ENCODE data around the gene THOC6. TPM values are rescaled to one million over a fixed set of nuclear protein-coding genes. Genes with fewer than 3 reads are reported as not detected.

The THOC6 gene
- total and polyA plus RNA-seq, 4 donors, result 10.8 to 14.8 (median 11.7) TPM

GRCh38 chr16:3030222-3031212 is 6.7 kb downstream of the THOC6 start:
- no peak for DNase-seq (ENCODE audit: low spot score)
- H3K36me3 ChIP-seq (ENCODE audit: control insufficient read depth in 4 of 4, insufficient read depth in 3 of 4, low read depth in 1 of 4, low read length in 3 of 4), result peaks cover 0 to 14% (median 3%) of the 10 kb centered on the region in 4 donors
- peaks cover 0 to 5% (median 2%) of the 10 kb centered on the region in 4 donors for H3K27me3 ChIP-seq (ENCODE audit: control insufficient read depth in 4 of 4, insufficient read depth in 4 of 4, low read length in 3 of 4)

More at GRCh38 chr16:3030222-3031212, 6.7 kb downstream of the THOC6 start:
- H3K9me3 ChIP-seq (ENCODE audit: control insufficient read depth in 4 of 4, low read length in 3 of 4), result no peaks in the 10 kb centered on the region
- no peak for TF ChIP-seq TAF1 (conservative IDR thresholded peaks at IDR 0.05)
- no peak for TF ChIP-seq HNF4A (conservative IDR thresholded peaks at IDR 0.05)
- no peak for TF ChIP-seq NR2F2 (IDR thresholded peaks at IDR 0.05)
- TF ChIP-seq RXRA (IDR thresholded peaks at IDR 0.05), result no peak
- TF ChIP-seq MAX (IDR thresholded peaks at IDR 0.05), result no peak
- no peak for TF ChIP-seq HNF4G (IDR thresholded peaks at IDR 0.05)
- TF ChIP-seq, protein P1, sequence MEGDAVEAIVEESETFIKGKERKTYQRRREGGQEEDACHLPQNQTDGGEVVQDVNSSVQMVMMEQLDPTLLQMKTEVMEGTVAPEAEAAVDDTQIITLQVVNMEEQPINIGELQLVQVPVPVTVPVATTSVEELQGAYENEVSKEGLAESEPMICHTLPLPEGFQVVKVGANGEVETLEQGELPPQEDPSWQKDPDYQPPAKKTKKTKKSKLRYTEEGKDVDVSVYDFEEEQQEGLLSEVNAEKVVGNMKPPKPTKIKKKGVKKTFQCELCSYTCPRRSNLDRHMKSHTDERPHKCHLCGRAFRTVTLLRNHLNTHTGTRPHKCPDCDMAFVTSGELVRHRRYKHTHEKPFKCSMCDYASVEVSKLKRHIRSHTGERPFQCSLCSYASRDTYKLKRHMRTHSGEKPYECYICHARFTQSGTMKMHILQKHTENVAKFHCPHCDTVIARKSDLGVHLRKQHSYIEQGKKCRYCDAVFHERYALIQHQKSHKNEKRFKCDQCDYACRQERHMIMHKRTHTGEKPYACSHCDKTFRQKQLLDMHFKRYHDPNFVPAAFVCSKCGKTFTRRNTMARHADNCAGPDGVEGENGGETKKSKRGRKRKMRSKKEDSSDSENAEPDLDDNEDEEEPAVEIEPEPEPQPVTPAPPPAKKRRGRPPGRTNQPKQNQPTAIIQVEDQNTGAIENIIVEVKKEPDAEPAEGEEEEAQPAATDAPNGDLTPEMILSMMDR (IDR thresholded peaks at IDR 0.05; ENCODE audit: low read depth, low read length, missing input control), result no peak
- TF ChIP-seq FOXA1 (IDR thresholded peaks at IDR 0.05), result no peak
- TF ChIP-seq, protein P2, sequence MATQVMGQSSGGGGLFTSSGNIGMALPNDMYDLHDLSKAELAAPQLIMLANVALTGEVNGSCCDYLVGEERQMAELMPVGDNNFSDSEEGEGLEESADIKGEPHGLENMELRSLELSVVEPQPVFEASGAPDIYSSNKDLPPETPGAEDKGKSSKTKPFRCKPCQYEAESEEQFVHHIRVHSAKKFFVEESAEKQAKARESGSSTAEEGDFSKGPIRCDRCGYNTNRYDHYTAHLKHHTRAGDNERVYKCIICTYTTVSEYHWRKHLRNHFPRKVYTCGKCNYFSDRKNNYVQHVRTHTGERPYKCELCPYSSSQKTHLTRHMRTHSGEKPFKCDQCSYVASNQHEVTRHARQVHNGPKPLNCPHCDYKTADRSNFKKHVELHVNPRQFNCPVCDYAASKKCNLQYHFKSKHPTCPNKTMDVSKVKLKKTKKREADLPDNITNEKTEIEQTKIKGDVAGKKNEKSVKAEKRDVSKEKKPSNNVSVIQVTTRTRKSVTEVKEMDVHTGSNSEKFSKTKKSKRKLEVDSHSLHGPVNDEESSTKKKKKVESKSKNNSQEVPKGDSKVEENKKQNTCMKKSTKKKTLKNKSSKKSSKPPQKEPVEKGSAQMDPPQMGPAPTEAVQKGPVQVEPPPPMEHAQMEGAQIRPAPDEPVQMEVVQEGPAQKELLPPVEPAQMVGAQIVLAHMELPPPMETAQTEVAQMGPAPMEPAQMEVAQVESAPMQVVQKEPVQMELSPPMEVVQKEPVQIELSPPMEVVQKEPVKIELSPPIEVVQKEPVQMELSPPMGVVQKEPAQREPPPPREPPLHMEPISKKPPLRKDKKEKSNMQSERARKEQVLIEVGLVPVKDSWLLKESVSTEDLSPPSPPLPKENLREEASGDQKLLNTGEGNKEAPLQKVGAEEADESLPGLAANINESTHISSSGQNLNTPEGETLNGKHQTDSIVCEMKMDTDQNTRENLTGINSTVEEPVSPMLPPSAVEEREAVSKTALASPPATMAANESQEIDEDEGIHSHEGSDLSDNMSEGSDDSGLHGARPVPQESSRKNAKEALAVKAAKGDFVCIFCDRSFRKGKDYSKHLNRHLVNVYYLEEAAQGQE (IDR thresholded peaks at IDR 0.05), result no peak
- no peak for TF ChIP-seq JUND (IDR thresholded peaks at IDR 0.05)
- no peak for TF ChIP-seq SP1 (IDR thresholded peaks at IDR 0.05)
- TF ChIP-seq ATF3 (IDR thresholded peaks at IDR 0.05), result no peak
- no peak for TF ChIP-seq EGR1 (IDR thresholded peaks at IDR 0.05; ENCODE audit: low read depth in 2 of 2)
- TF ChIP-seq ZBTB33 (IDR thresholded peaks at IDR 0.05), result no peak
- TF ChIP-seq GABPA (IDR thresholded peaks at IDR 0.05 in 1 of 2, conservative IDR thresholded peaks at IDR 0.05 in 1 of 2), result no peak
- no peak overlapping the region for H3K9ac ChIP-seq (ENCODE audit: low read depth in 1 of 2, low read length in 2 of 2)
- no peak overlapping the region for H3K4me3 ChIP-seq (ENCODE audit: low read depth in 1 of 3, low read length in 3 of 3)
- WGBS, result 83% methylated on average over 33 of the region's 33 CpGs
- H3K27ac ChIP-seq (ENCODE audit: low read depth in 1 of 2, low read length in 2 of 2), result no peak overlapping the region
- peaks cover 0 to 21% (median 6%) of the 10 kb centered on the region in 4 donors for H3K4me1 ChIP-seq (ENCODE audit: control insufficient read depth in 4 of 4, insufficient read depth in 4 of 4, low read length in 3 of 4)
